ENCODE measurements around the gene CAND2. TPM values are rescaled to one million over a fixed set of nuclear protein-coding genes. Genes with fewer than 3 reads are reported as not detected.
"Not testable (repeated sequence)": the region's sequence is repeated elsewhere in the genome, so short reads cannot be mapped to it uniquely, and the experiment has no call there.

The CAND2 gene
- total and polyA plus RNA-seq, 3 donors from 2014 or later, result 38.0 to 128 (median 118) TPM

GRCh38 chr3:12773030-12773709, 23.3 kb upstream of the CAND2 start:
- no peak for TF ChIP-seq CTCF (IDR thresholded peaks at IDR 0.05)
- TF ChIP-seq POLR2A (IDR thresholded peaks at IDR 0.05), result no peak
- DNase-seq, result no peak
- Histone ChIP-seq H3K4me1 (peaks cover 3% of the 10 kb centered on the region), H3K4me3 (no peak overlapping the region), H3K27ac (peak overlapping the region in 1 of 2 donors; percentile 45), H3K27me3 (no peaks in the 10 kb centered on the region), H3K36me3 (ENCODE audit: low read depth, missing control alignments) (no peaks in the 10 kb centered on the region), H3K9me3 (no peaks in the 10 kb centered on the region)
- intact Hi-C loops (cut with DNase I; ENCODE audit: low total_unique reads), result no loop called here
- WGBS, 2 donors, result 55 to 69% methylated on average over 2 of the region's 2 CpGs

- WGBS, 2 donors, result 93% methylated on average over 1 of the region's 1 CpG
- intact Hi-C loops (cut with DNase I; ENCODE audit: low total_unique reads), result no loop called here
- Histone ChIP-seq H3K4me1 (peaks cover 3% of the 10 kb centered on the region), H3K36me3 (ENCODE audit: low read depth, missing control alignments) (no peaks in the 10 kb centered on the region), H3K9me3 (no peaks in the 10 kb centered on the region), H3K27me3 (no peaks in the 10 kb centered on the region), H3K4me3 (no peak overlapping the region), H3K27ac (peak overlapping the region in 1 of 2 donors; percentile 45)
- no peak for TF ChIP-seq CTCF (IDR thresholded peaks at IDR 0.05)
- TF ChIP-seq POLR2A (IDR thresholded peaks at IDR 0.05), result no peak
- DNase-seq, result no peak
These were observed 22.8 kb upstream of the CAND2 start for GRCh38 chr3:12773710-12774086.

- no peaks in the 10 kb centered on the region for H3K27me3 ChIP-seq
- H3K9me3 ChIP-seq, result no peaks in the 10 kb centered on the region
- no peak overlapping the region for H3K4me3 ChIP-seq
- no peak overlapping the region for H3K27ac ChIP-seq
- intact Hi-C loops (cut with DNase I; ENCODE audit: low total_unique reads), result no loop called here
- WGBS, 2 donors, result 86 to 87% methylated on average over 4 of the region's 4 CpGs
- no peak for DNase-seq
- H3K36me3 ChIP-seq (ENCODE audit: low read depth, missing control alignments), result no peaks in the 10 kb centered on the region
- H3K4me1 ChIP-seq, result peaks cover 3% of the 10 kb centered on the region
- TF ChIP-seq POLR2A (IDR thresholded peaks at IDR 0.05) (no peak), CTCF (IDR thresholded peaks at IDR 0.05) (no peak)
These were observed 21.9 kb upstream of the CAND2 start for GRCh38 chr3:12774619-12775018.

- WGBS, 2 donors, result 70 to 80% methylated on average over 1 of the region's 1 CpG
These were observed 21.3 kb upstream of the CAND2 start for GRCh38 chr3:12775226-12775625.

GRCh38 chr3:12775970-12776369, 20.5 kb upstream of the CAND2 start:
- WGBS, 2 donors, result 79 to 87% methylated on average over 6 of the region's 6 CpGs
- not testable (repeated sequence) for H3K27ac ChIP-seq

More at GRCh38 chr3:12775226-12775625, 21.3 kb upstream of the CAND2 start:
- no peak for TF ChIP-seq POLR2A (IDR thresholded peaks at IDR 0.05)
- no peak for TF ChIP-seq CTCF (IDR thresholded peaks at IDR 0.05)
- DNase-seq, result no peak
- no peak overlapping the region for H3K27ac ChIP-seq
- peaks cover 3% of the 10 kb centered on the region for H3K4me1 ChIP-seq
- no peaks in the 10 kb centered on the region for H3K27me3 ChIP-seq
- no peak overlapping the region for H3K4me3 ChIP-seq
- no peaks in the 10 kb centered on the region for H3K9me3 ChIP-seq
- no peaks in the 10 kb centered on the region for H3K36me3 ChIP-seq (ENCODE audit: low read depth, missing control alignments)
- intact Hi-C loops (cut with DNase I; ENCODE audit: low total_unique reads), result no loop called here

More at GRCh38 chr3:12775970-12776369, 20.5 kb upstream of the CAND2 start:
- H3K4me1 ChIP-seq; H3K36me3 ChIP-seq (ENCODE audit: low read depth, missing control alignments); intact Hi-C loops (cut with DNase I; ENCODE audit: low total_unique reads); H3K27me3 ChIP-seq; H3K4me3 ChIP-seq; DNase-seq; H3K9me3 ChIP-seq: not testable (repeated sequence)

Measured in testis (tissue), 3 donors.